ENCODE measurements around the gene OR5AU1.

DNA sequence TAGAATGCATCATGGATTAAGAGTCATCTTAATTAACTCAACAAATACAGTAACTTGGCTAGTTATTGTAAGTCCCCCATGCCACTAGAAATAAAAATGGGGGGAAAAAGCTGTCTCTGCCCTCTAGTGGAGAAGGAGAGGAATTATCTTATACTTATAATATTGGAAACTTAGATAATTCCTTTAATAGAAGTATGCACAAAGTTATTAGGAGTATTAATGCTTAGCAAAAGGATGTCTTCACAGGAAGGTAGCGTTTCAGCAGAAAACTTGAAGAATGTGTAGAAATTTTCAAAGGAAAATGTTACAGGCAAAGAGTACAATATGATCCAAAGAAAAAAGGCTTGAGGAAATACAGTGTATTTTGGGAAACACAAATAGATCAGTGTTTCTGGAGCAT is 19.8 kb downstream of the OR5AU1 start:
- no peak for TF ChIP-seq POLR2A (IDR thresholded peaks at IDR 0.05)
- TF ChIP-seq, protein P1, sequence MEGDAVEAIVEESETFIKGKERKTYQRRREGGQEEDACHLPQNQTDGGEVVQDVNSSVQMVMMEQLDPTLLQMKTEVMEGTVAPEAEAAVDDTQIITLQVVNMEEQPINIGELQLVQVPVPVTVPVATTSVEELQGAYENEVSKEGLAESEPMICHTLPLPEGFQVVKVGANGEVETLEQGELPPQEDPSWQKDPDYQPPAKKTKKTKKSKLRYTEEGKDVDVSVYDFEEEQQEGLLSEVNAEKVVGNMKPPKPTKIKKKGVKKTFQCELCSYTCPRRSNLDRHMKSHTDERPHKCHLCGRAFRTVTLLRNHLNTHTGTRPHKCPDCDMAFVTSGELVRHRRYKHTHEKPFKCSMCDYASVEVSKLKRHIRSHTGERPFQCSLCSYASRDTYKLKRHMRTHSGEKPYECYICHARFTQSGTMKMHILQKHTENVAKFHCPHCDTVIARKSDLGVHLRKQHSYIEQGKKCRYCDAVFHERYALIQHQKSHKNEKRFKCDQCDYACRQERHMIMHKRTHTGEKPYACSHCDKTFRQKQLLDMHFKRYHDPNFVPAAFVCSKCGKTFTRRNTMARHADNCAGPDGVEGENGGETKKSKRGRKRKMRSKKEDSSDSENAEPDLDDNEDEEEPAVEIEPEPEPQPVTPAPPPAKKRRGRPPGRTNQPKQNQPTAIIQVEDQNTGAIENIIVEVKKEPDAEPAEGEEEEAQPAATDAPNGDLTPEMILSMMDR (IDR thresholded peaks at IDR 0.05), result peak in 2 of 3 experiments; percentile 13 to 24

Measured in vagina (tissue), 2 donors.